MM.1S (cell line): ENCODE measurements around the gene LDHB.

Experiments used
- DNase-seq: peaks from one replicate; pipeline ENCODE4 v3.0.0-alpha.2; 2015
- H2AFZ ChIP-seq: fragments of 300-600 bp; sonication (generic); 2 replicates; pipeline ENCODE4 v1.6.0; 2016; ENCODE audit warnings: antibody characterized with exemption, low read length
- H3F3A ChIP-seq: fragments of 300-600 bp; sonication (generic); 2 replicates; pipeline ENCODE4 v1.6.1; 2016; ENCODE audit warnings: mild to moderate bottlenecking, antibody characterized with exemption, low read length, moderate library complexity, mixed read lengths; ENCODE audit not compliant: insufficient read depth
- H3K27ac ChIP-seq: fragments of 300-600 bp; sonication (generic); 2 replicates; pipeline ENCODE4 v1.5.1; 2016; ENCODE audit warnings: mild to moderate bottlenecking, low read length
- H3K27me3 ChIP-seq: fragments of 300-600 bp; sonication (generic); replicated peaks from 2 replicates; pipeline ENCODE4 v1.6.0; 2016; ENCODE audit warnings: low read length; ENCODE audit not compliant: insufficient read depth
- H3K36me3 ChIP-seq: fragments of 300-600 bp; sonication (generic); replicated peaks from 2 replicates; pipeline ENCODE4 v1.6.1; 2016; ENCODE audit warnings: mild to moderate bottlenecking, low read length, mixed read lengths; ENCODE audit not compliant: insufficient read depth
- H3K4me1 ChIP-seq: fragments of 300-600 bp; sonication (generic); 2 replicates; pipeline ENCODE4 v1.6.1; 2016; ENCODE audit warnings: low read length, mixed read lengths
- H3K4me2 ChIP-seq: fragments of 300-600 bp; sonication (generic); 2 replicates; pipeline ENCODE4 v1.6.0; 2016; ENCODE audit warnings: low read depth, low read length
- H3K4me3 ChIP-seq: fragments of 300-600 bp; sonication (generic); 2 replicates; pipeline ENCODE4 v1.5.1; 2016; ENCODE audit warnings: low read length, mixed read lengths
- H3K79me2 ChIP-seq: fragments of 300-600 bp; sonication (generic); 2 replicates; pipeline ENCODE4 v1.6.1; 2016; ENCODE audit warnings: mixed run types, low read length, mixed read lengths
- H3K9ac ChIP-seq: fragments of 300-600 bp; sonication (generic); 2 replicates; pipeline ENCODE4 v1.6.1; 2016; ENCODE audit warnings: low read length, mixed read lengths
- H3K9me2 ChIP-seq: fragments of 300-600 bp; sonication (generic); replicated peaks from 2 replicates; pipeline ENCODE4 v1.6.1; 2016; ENCODE audit warnings: mild to moderate bottlenecking, low read length, mixed read lengths; ENCODE audit not compliant: insufficient read depth
- H3K9me3 ChIP-seq: fragments of 300-600 bp; sonication (generic); replicated peaks from 2 replicates; pipeline ENCODE4 v1.6.1; 2016; ENCODE audit warnings: mild to moderate bottlenecking, low read length, mixed read lengths; ENCODE audit not compliant: insufficient read depth
- H4K20me1 ChIP-seq: fragments of 300-600 bp; sonication (generic); 2 replicates; pipeline ENCODE4 v1.6.1; 2016; ENCODE audit warnings: mild to moderate bottlenecking, low read length, moderate library complexity, mixed read lengths; ENCODE audit not compliant: insufficient read depth
- CTCF ChIP-seq: fragments of 300-600 bp; sonication (generic); IDR thresholded peaks from 2 replicates; pipeline ENCODE4 v1.5.1; 2016; ENCODE audit warnings: antibody characterized with exemption, low read length, mixed read lengths
- EZH2 ChIP-seq: fragments of 300-600 bp; sonication (generic); optimal IDR thresholded peaks from 2 replicates; pipeline ENCODE3; 2017; ENCODE audit warnings: low read depth, mild to moderate bottlenecking, antibody characterized with exemption, low read length, mixed read lengths
- EZH2phosphoT487 ChIP-seq: fragments of 300-600 bp; sonication (generic); IDR thresholded peaks from 2 replicates; pipeline ENCODE4 v1.6.1; 2018; ENCODE audit warnings: antibody characterized with exemption, low read length

Gene LDHB

GRCh38 chr12:21697904-21698630 is 40.4 kb upstream of the LDHB start:
- Histone ChIP-seq H3K9ac (no peak overlapping the region), H4K20me1 (no peaks in the 10 kb centered on the region), H3F3A (no peaks in the 10 kb centered on the region), H3K4me3 (no peak overlapping the region), H3K9me3 (no peaks in the 10 kb centered on the region), H3K27ac (no peak overlapping the region), H3K4me1 (no peaks in the 10 kb centered on the region), H2AFZ (0 out of 2 replicates have a peak overlapping the region, but pooled peaks have one; percentile 23), H3K36me3 (no peaks in the 10 kb centered on the region), H3K27me3 (no peaks in the 10 kb centered on the region), H3K9me2 (no peaks in the 10 kb centered on the region), H3K4me2 (peak overlapping the region; percentile 41; the same call in 1 of the 2 replicates), H3K79me2 (no peaks in the 10 kb centered on the region)
- TF ChIP-seq EZH2phosphoT487: no peak
- peak; percentile 65 for TF ChIP-seq CTCF
- TF ChIP-seq EZH2: no peak
- peak; percentile 28 for DNase-seq

GRCh38 chr12:21696625-21697024 is 39.0 kb upstream of the LDHB start:
- H2AFZ ChIP-seq: no peak overlapping the region
- no peak overlapping the region for H3K9ac ChIP-seq
- H3K4me1 ChIP-seq: no peaks in the 10 kb centered on the region
- H3K9me3 ChIP-seq: no peaks in the 10 kb centered on the region
- H3K4me3 ChIP-seq: no peak overlapping the region
- H3K9me2 ChIP-seq: no peaks in the 10 kb centered on the region
- TF ChIP-seq CTCF (no peak), EZH2 (no peak), EZH2phosphoT487 (no peak)
- no peaks in the 10 kb centered on the region for H3K79me2 ChIP-seq
- H3K36me3 ChIP-seq: no peaks in the 10 kb centered on the region
- H3K4me2 ChIP-seq: no peak overlapping the region
- DNase-seq: no peak
- H3K27ac ChIP-seq: no peak overlapping the region
- no peaks in the 10 kb centered on the region for H4K20me1 ChIP-seq
- H3F3A ChIP-seq: no peaks in the 10 kb centered on the region
- H3K27me3 ChIP-seq: no peaks in the 10 kb centered on the region

- no peaks in the 10 kb centered on the region for H3K27me3 ChIP-seq
- no peak for DNase-seq
- no peaks in the 10 kb centered on the region for H3K9me2 ChIP-seq
- TF ChIP-seq EZH2phosphoT487 (no peak), EZH2 (no peak), CTCF (no peak)
- no peak overlapping the region for H3K27ac ChIP-seq
- no peaks in the 10 kb centered on the region for H3K4me1 ChIP-seq
- H3K4me3 ChIP-seq: no peak overlapping the region
- H3K36me3 ChIP-seq: no peaks in the 10 kb centered on the region
- no peak overlapping the region for H3K9ac ChIP-seq
- H2AFZ ChIP-seq: no peak overlapping the region
- H3K79me2 ChIP-seq: no peaks in the 10 kb centered on the region
- H3K9me3 ChIP-seq: no peaks in the 10 kb centered on the region
- H4K20me1 ChIP-seq: no peaks in the 10 kb centered on the region
- no peak overlapping the region for H3K4me2 ChIP-seq
- H3F3A ChIP-seq: no peaks in the 10 kb centered on the region
These were observed 38.3 kb upstream of the LDHB start for GRCh38 chr12:21695986-21696385.
